Erythroblast (primary cell): ENCODE measurements around the gene PRPF18.

Source experiments
- GATA1 ChIP-seq: IDR thresholded peaks from 2 replicates; pipeline ENCODE4 v1.6.1; 2011; ENCODE audit warnings: low read depth, mild to moderate bottlenecking, control low read depth, low read length, moderate library complexity
- POLR2A ChIP-seq: IDR thresholded peaks from 2 replicates; pipeline ENCODE4 v1.6.1; 2011; ENCODE audit warnings: mild to moderate bottlenecking, low read length

- TF ChIP-seq POLR2A: no peak
- TF ChIP-seq GATA1: no peak
These were observed 22.2 kb upstream of the PRPF18 start for GRCh38 chr10:13564576-13564975.
